Esophagus squamous epithelium (tissue), 4 donors: ENCODE results near the gene KIF18B.

Experiments used
- POLR2A ChIP-seq, 4 donors: fragments of 450-650 bp; IDR thresholded peaks; one replicate each; pipeline ENCODE4 v1.6.1; 2017; ENCODE audit warnings: antibody characterized with exemption in 4 of 4, mild to moderate bottlenecking in 4 of 4, moderate library complexity in 3 of 4
- TF ChIP-seq, protein P1 (sequence below), 6 experiments: fragments of 450-650 bp in 4 of 6; fragments of 200-600 bp in 2 of 6; sonication (generic) in 2 of 6; IDR thresholded peaks; one replicate each; pipeline ENCODE4 v1.5.1; 2016 to 2019; ENCODE audit warnings: antibody characterized with exemption in 6 of 6, mild to moderate bottlenecking in 4 of 6, moderate library complexity in 4 of 6

GRCh38 chr17:44930667-44931066 is 16.9 kb downstream of the KIF18B start:
- TF ChIP-seq, protein P1, sequence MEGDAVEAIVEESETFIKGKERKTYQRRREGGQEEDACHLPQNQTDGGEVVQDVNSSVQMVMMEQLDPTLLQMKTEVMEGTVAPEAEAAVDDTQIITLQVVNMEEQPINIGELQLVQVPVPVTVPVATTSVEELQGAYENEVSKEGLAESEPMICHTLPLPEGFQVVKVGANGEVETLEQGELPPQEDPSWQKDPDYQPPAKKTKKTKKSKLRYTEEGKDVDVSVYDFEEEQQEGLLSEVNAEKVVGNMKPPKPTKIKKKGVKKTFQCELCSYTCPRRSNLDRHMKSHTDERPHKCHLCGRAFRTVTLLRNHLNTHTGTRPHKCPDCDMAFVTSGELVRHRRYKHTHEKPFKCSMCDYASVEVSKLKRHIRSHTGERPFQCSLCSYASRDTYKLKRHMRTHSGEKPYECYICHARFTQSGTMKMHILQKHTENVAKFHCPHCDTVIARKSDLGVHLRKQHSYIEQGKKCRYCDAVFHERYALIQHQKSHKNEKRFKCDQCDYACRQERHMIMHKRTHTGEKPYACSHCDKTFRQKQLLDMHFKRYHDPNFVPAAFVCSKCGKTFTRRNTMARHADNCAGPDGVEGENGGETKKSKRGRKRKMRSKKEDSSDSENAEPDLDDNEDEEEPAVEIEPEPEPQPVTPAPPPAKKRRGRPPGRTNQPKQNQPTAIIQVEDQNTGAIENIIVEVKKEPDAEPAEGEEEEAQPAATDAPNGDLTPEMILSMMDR (IDR thresholded peaks at IDR 0.05): no peak
- TF ChIP-seq POLR2A (IDR thresholded peaks at IDR 0.05): no peak
